GM18511 (cell line): Measurements from ENCODE around the gene MPHOSPH8.
A peak's percentile ranks its signal among the peaks of the same experiment; 100 is the strongest.

Experiments
- ATAC-seq: cut with Tn5 transposase; IDR thresholded peaks from one replicate; pipeline ENCODE4 v1.9.1; 2021; ENCODE audit warnings: mild to moderate bottlenecking, moderate library complexity; ENCODE audit not compliant: unreplicated experiment

Gene MPHOSPH8

GRCh38 chr13:19633479-19634255, at the start of gene MPHOSPH8:
Gene MPHOSPH8 (plus strand): TSS chr13:19633659. CDS start chr13:19633749, 90 bp downstream.
- ATAC-seq: peak; percentile 98

GRCh38 chr13:19586904-19587634, 46.4 kb upstream of the MPHOSPH8 start:
- ATAC-seq: peak; percentile 85

GRCh38 chr13:19587635-19588300, 45.7 kb upstream of the MPHOSPH8 start:
- ATAC-seq: peak; percentile 74

- ATAC-seq: no peak
Measured at GRCh38 chr13:19589312-19589711, 44.1 kb upstream of the MPHOSPH8 start.

- ATAC-seq: no peak
Measured at GRCh38 chr13:19590423-19590822, 43.0 kb upstream of the MPHOSPH8 start.

- no peak for ATAC-seq
Measured at GRCh38 chr13:19591864-19592263, 41.6 kb upstream of the MPHOSPH8 start.

GRCh38 chr13:19592657-19593180, 40.7 kb upstream of the MPHOSPH8 start:
- ATAC-seq: no peak

- ATAC-seq: no peak
Measured at GRCh38 chr13:19596086-19596485, 37.4 kb upstream of the MPHOSPH8 start.

- ATAC-seq: no peak
Measured at GRCh38 chr13:19596960-19597361, 36.5 kb upstream of the MPHOSPH8 start.

- ATAC-seq: no peak
Measured at GRCh38 chr13:19597523-19597922, 35.9 kb upstream of the MPHOSPH8 start.

- ATAC-seq: peak; percentile 90
Measured at GRCh38 chr13:19601749-19602725, 31.4 kb upstream of the MPHOSPH8 start.

- ATAC-seq: no peak
Measured at GRCh38 chr13:19604306-19604705, 29.2 kb upstream of the MPHOSPH8 start.

GRCh38 chr13:19605161-19605955, 28.1 kb upstream of the MPHOSPH8 start:
- no peak for ATAC-seq

GRCh38 chr13:19606152-19606551, 27.3 kb upstream of the MPHOSPH8 start:
- ATAC-seq: no peak

- ATAC-seq: no peak
Measured at GRCh38 chr13:19606737-19607136, 26.7 kb upstream of the MPHOSPH8 start.

GRCh38 chr13:19607523-19608078, 25.9 kb upstream of the MPHOSPH8 start:
- no peak for ATAC-seq

GRCh38 chr13:19618977-19619376, 14.5 kb upstream of the MPHOSPH8 start:
- ATAC-seq: peak; percentile 65

- ATAC-seq: no peak
Measured at GRCh38 chr13:19622193-19622592, 11.3 kb upstream of the MPHOSPH8 start.

GRCh38 chr13:19624265-19624664, 9.2 kb upstream of the MPHOSPH8 start:
- ATAC-seq: no peak
